ENCODE measurements around the gene MLN. TPM values are rescaled to one million over a fixed set of nuclear protein-coding genes. Genes with fewer than 3 reads are reported as not detected.

MLN gene
- total RNA-seq, 1 donor from 2014 or later: not detected

DNA sequence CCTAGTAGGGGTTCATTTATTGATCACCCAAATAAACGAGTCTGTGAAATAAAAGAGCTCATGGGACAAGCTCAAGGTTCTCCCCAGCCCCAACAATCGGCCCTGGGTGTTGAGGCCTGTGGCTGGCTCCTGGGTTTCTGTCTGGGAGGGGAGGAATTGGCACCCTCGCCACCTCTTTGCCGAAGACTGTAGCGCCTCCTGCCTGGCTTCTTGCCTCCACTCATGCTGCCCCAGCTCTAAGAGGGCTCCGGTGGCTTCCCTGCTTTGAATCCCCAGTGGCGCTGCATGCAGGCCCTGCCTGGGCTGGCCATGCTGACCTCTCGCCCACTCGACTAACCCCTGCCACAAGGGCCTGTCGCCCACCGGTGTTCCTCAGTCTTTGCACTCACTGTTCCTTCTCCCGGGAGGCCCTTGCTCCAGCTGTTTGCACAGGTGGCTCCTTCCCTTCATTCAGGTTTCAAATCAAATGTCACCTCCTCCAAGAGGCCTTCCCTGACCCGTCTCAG, 5.4 kb downstream of the MLN start:
- no peak overlapping the region for H3K27ac Mint-ChIP-seq (ENCODE audit: unreplicated experiment)

DNA sequence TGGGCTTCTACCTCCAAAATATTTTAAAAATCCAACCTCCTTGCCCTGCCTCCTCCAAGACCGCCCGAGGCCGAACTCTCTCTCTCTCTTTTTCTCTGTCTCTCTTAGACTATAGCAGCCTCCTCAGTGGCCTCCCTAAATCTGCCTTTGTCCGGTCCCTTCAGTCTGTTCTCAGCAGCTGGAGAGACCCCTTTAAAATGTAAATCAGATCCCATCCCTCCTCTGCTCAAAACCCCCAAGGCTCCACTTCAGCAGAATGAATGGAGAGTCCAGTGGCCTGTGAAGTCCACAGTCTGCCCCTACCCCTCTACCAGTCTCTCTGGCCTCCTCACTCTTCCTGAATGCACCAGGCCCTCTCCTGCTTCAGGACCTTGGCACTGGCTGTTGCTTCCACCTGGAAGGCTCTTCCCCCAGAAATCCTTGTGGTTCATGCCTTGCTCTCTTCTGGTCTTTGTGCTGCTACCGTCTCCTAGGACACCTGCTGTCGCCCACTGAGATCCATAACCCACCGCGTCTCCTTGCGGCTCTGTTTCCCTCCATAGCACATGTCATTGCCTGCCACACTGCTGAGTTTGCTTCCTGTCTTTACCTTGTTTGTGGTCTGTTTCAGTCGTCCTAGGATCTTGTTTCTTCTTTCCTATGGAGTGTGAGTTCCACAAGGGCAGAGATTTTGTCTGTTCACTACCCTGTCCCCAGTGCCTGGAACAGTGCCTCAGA, 6.0 kb downstream of the MLN start:
- peaks cover 8% of the 10 kb centered on the region for H3K27me3 Mint-ChIP-seq (ENCODE audit: unreplicated experiment)
- peak overlapping the region; percentile 12 for H3K4me3 Mint-ChIP-seq (ENCODE audit: unreplicated experiment)
- TF ChIP-seq, protein P1, sequence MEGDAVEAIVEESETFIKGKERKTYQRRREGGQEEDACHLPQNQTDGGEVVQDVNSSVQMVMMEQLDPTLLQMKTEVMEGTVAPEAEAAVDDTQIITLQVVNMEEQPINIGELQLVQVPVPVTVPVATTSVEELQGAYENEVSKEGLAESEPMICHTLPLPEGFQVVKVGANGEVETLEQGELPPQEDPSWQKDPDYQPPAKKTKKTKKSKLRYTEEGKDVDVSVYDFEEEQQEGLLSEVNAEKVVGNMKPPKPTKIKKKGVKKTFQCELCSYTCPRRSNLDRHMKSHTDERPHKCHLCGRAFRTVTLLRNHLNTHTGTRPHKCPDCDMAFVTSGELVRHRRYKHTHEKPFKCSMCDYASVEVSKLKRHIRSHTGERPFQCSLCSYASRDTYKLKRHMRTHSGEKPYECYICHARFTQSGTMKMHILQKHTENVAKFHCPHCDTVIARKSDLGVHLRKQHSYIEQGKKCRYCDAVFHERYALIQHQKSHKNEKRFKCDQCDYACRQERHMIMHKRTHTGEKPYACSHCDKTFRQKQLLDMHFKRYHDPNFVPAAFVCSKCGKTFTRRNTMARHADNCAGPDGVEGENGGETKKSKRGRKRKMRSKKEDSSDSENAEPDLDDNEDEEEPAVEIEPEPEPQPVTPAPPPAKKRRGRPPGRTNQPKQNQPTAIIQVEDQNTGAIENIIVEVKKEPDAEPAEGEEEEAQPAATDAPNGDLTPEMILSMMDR (IDR thresholded peaks at IDR 0.05; ENCODE audit: unreplicated experiment): no peak
- H3K27ac Mint-ChIP-seq (ENCODE audit: unreplicated experiment): no peak overlapping the region
- H3K36me3 Mint-ChIP-seq (ENCODE audit: low read depth, unreplicated experiment): no peaks in the 10 kb centered on the region
- H3K4me1 Mint-ChIP-seq (ENCODE audit: unreplicated experiment): peaks cover 16% of the 10 kb centered on the region
- H3K9me3 Mint-ChIP-seq (ENCODE audit: unreplicated experiment): no peaks in the 10 kb centered on the region
- DNase-seq (ENCODE audit: low spot score): no peak

More for the DNA sequence above, 5.4 kb downstream of the MLN start:
- no peaks in the 10 kb centered on the region for H3K36me3 Mint-ChIP-seq (ENCODE audit: low read depth, unreplicated experiment)
- no peak overlapping the region for H3K4me3 Mint-ChIP-seq (ENCODE audit: unreplicated experiment)
- TF ChIP-seq, protein P1 (IDR thresholded peaks at IDR 0.05; ENCODE audit: unreplicated experiment): no peak
- H3K27me3 Mint-ChIP-seq (ENCODE audit: unreplicated experiment): peaks cover 8% of the 10 kb centered on the region
- no peak for DNase-seq (ENCODE audit: low spot score)
- H3K9me3 Mint-ChIP-seq (ENCODE audit: unreplicated experiment): no peaks in the 10 kb centered on the region
- peaks cover 16% of the 10 kb centered on the region for H3K4me1 Mint-ChIP-seq (ENCODE audit: unreplicated experiment)

DNA sequence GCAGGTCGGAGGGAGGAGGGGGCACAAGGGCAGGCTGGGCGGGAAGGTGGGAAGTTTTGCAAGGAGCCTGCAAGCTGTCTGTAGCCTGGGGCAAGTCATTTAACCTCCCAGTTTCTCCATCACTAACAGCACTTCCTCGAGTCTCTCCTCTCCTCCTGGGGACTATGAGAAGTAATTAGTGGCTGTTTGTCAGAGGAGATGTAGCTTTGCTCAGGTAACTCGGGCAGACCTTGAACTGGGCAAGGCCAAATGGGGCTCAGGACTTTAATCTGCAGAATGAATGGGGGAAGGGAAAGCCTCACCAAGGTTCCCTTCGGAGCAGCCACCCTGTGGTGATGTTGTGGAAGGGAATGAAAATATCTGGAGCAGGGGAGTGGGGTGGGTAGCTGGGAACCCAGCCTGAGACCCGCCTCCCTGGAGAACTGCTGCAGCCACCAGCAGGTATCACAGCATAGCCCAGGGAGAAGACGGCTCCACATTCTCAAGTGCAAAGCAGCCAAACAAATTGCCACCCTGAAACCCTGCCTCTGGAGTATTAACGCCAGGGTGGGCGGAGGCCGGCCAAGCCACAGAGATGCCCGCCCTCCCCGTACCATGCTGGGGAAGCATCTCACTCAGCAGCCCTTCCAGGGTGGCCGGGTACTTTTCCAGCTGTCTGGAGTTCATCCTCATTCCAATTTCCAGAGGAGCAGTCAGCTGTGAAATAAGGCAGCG, 8.7 kb downstream of the MLN start:
- DNase-seq (ENCODE audit: low spot score): no peak
- peaks cover 22% of the 10 kb centered on the region for H3K4me1 Mint-ChIP-seq (ENCODE audit: unreplicated experiment)
- TF ChIP-seq, protein P1 (IDR thresholded peaks at IDR 0.05; ENCODE audit: unreplicated experiment): no peak
- no peaks in the 10 kb centered on the region for H3K36me3 Mint-ChIP-seq (ENCODE audit: low read depth, unreplicated experiment)
- H3K27me3 Mint-ChIP-seq (ENCODE audit: unreplicated experiment): peaks cover 8% of the 10 kb centered on the region
- no peak overlapping the region for H3K4me3 Mint-ChIP-seq (ENCODE audit: unreplicated experiment)
- H3K27ac Mint-ChIP-seq (ENCODE audit: unreplicated experiment): no peak overlapping the region
- H3K9me3 Mint-ChIP-seq (ENCODE audit: unreplicated experiment): no peaks in the 10 kb centered on the region

DNA sequence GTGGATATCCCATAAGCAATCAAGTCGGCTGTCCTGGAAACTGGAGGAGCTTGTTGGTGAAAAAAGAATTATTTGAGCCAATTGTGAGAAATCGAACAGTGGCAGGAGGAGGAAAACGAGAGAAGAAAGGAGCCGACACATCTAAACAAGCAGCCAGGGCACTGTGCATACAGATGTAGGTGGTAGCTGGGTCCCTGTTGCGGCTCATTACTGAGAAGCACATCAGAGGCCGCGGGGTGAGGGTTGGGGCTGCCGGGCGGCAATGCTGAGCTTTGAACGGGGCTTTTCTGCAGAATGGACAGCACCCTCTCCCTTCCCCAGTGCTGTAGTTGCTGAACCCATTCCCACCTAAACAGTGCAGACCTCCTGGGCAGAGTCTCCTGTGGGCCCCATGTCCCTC, 10.8 kb downstream of the MLN start:
- no peak overlapping the region for H3K27ac Mint-ChIP-seq (ENCODE audit: unreplicated experiment)
- peaks cover 11% of the 10 kb centered on the region for H3K27me3 Mint-ChIP-seq (ENCODE audit: unreplicated experiment)
- peaks cover 26% of the 10 kb centered on the region for H3K4me1 Mint-ChIP-seq (ENCODE audit: unreplicated experiment)
- TF ChIP-seq, protein P1 (IDR thresholded peaks at IDR 0.05; ENCODE audit: unreplicated experiment): no peak
- H3K36me3 Mint-ChIP-seq (ENCODE audit: low read depth, unreplicated experiment): peaks cover 2% of the 10 kb centered on the region
- H3K4me3 Mint-ChIP-seq (ENCODE audit: unreplicated experiment): peak overlapping the region; percentile 11
- DNase-seq (ENCODE audit: low spot score): no peak
- no peaks in the 10 kb centered on the region for H3K9me3 Mint-ChIP-seq (ENCODE audit: unreplicated experiment)

DNA sequence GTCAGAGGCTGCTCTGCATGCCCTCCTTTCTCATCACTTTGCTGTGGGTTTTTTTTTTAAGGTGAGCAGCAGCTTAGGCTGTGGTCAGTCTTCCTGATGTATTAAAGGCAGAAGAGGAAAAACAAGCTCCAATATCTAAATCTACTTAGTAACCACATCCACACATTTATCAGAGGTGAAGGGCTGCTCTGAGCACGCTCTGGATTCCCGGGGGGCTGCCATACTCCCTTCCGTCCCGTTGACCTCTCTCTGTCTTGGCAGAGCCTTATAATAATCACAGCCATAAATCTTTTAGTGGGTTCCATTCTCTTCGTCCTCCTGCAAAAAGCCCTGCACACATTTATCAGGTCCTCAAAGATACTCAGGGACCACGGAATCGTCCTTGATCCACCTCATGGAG, 12.2 kb downstream of the MLN start:
- Mint-ChIP-seq H3K4me1 (ENCODE audit: unreplicated experiment) (peaks cover 37% of the 10 kb centered on the region), H3K27me3 (ENCODE audit: unreplicated experiment) (peaks cover 16% of the 10 kb centered on the region), H3K36me3 (ENCODE audit: low read depth, unreplicated experiment) (peaks cover 4% of the 10 kb centered on the region), H3K27ac (ENCODE audit: unreplicated experiment) (no peak overlapping the region), H3K4me3 (ENCODE audit: unreplicated experiment) (no peak overlapping the region), H3K9me3 (ENCODE audit: unreplicated experiment) (no peaks in the 10 kb centered on the region)
- DNase-seq (ENCODE audit: low spot score): no peak
- TF ChIP-seq, protein P1 (IDR thresholded peaks at IDR 0.05; ENCODE audit: unreplicated experiment): no peak

Measured in endothelial cell (in vitro differentiated cells).